Endodermal cell (in vitro differentiated cells): Measurements from ENCODE around the gene TMEM174. TPM values are rescaled to one million over a fixed set of nuclear protein-coding genes. Genes with fewer than 3 reads are reported as not detected.

Experiments used
- DNase-seq: peaks from one replicate; pipeline ENCODE4 v3.0.0-alpha.2; 2017
- H3K27ac ChIP-seq: 2 replicates; pipeline ENCODE4 v1.5.1; 2013; ENCODE audit warnings: mild to moderate bottlenecking, low read depth, low read length, moderate library complexity
- H3K27me3 ChIP-seq: 2 replicates; pipeline ENCODE4 v1.6.1; 2013; ENCODE audit warnings: mild to moderate bottlenecking, low read length, moderate library complexity; ENCODE audit not compliant: insufficient read depth, control insufficient read depth, poor library complexity, severe bottlenecking
- H3K36me3 ChIP-seq: 2 replicates; pipeline ENCODE4 v1.7.0; 2013; ENCODE audit warnings: mild to moderate bottlenecking, low read length, moderate library complexity; ENCODE audit not compliant: control insufficient read depth, insufficient read depth
- H3K4me1 ChIP-seq: one replicate; pipeline ENCODE4 v1.7.0; 2013; ENCODE audit warnings: low read length; ENCODE audit not compliant: control insufficient read depth, insufficient read depth
- H3K4me3 ChIP-seq: 2 replicates; pipeline ENCODE4 v1.5.1; 2013; ENCODE audit warnings: mild to moderate bottlenecking, low read length, moderate library complexity
- H3K9ac ChIP-seq: 2 replicates; pipeline ENCODE4 v1.6.1; 2013; ENCODE audit warnings: mild to moderate bottlenecking, low read length, moderate library complexity; ENCODE audit not compliant: poor library complexity, severe bottlenecking; ENCODE audit errors: extremely low read depth
- H3K9me3 ChIP-seq: 2 replicates; pipeline ENCODE4 v1.6.1; 2013; ENCODE audit warnings: mild to moderate bottlenecking, low read length, moderate library complexity; ENCODE audit not compliant: control insufficient read depth
- H3K27ac Mint-ChIP-seq: 2 replicates; pipeline ENCODE4 v1.8.0; 2020; ENCODE audit warnings: mixed read lengths
- H3K27me3 Mint-ChIP-seq: 2 replicates; pipeline ENCODE4 v1.8.0; 2021; ENCODE audit warnings: mild to moderate bottlenecking, mixed read lengths; ENCODE audit not compliant: insufficient read depth
- H3K36me3 Mint-ChIP-seq: 2 replicates; pipeline ENCODE4 v1.8.0; 2020; ENCODE audit warnings: low read depth, mixed read lengths
- H3K4me1 Mint-ChIP-seq: 2 replicates; pipeline ENCODE4 v1.8.0; 2020; ENCODE audit warnings: mixed read lengths
- H3K4me3 Mint-ChIP-seq: 2 replicates; pipeline ENCODE4 v1.8.0; 2020; ENCODE audit warnings: mild to moderate bottlenecking, moderate library complexity, mixed read lengths
- H3K9me3 Mint-ChIP-seq: 2 replicates; pipeline ENCODE4 v1.8.0; 2020; ENCODE audit warnings: mild to moderate bottlenecking, mixed read lengths
- WGBS, 2 experiments: methylation state at CpG; one replicate each; pipeline versions ENCODE4 v1.1.5 to v1.1.7; 2013; ENCODE audit warnings: missing lambda C conversion rate in 2 of 2, mixed read lengths in 1 of 2; ENCODE audit not compliant: insufficient coverage in 1 of 2, insufficient read length in 1 of 2; 5-methylcytosine and 5-hydroxymethylcytosine counted together
- total RNA-seq, 2 donors: library from RNA; stranded (reverse); fragmentation: NEBNext Ultra II Directional in 1 of 2; extraction: Animal tissue kit (Norgen Biotek cat#: 25700) in 1 of 2; gene quantifications; 2 replicates in 1 of 2; 3 replicates in 1 of 2; pipeline ENCODE4 v1.2.1, GENCODE V29; 2021
- TF ChIP-seq, protein P1 (sequence below): fragments of 200-600 bp; sonication (generic); conservative IDR thresholded peaks from 2 replicates; pipeline ENCODE4 v1.5.0; 2021; ENCODE audit warnings: antibody characterized with exemption, mild to moderate bottlenecking

Gene TMEM174
- total RNA-seq, 2 donors from 2014 or later = not detected

DNA sequence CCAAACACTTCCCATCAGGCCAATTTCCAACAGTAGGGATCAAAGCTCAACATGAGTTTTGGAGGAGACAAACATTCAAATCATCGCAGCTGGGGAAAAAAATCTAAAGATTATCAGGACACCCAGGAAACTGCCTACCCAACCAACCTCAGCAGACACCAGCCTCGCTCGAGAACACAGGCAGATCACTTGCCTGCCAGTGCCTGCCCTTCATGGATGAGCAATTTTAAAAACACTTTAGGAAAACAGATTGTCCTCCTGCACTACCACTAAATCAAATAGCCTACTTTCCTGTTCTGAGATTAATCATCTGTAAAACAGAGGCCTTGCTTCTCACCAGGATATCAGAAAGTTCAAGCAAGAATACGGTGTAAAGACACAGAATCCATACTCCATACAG lies 14.7 kb upstream of the TMEM174 start:
- no peak for DNase-seq
- TF ChIP-seq, protein P1, sequence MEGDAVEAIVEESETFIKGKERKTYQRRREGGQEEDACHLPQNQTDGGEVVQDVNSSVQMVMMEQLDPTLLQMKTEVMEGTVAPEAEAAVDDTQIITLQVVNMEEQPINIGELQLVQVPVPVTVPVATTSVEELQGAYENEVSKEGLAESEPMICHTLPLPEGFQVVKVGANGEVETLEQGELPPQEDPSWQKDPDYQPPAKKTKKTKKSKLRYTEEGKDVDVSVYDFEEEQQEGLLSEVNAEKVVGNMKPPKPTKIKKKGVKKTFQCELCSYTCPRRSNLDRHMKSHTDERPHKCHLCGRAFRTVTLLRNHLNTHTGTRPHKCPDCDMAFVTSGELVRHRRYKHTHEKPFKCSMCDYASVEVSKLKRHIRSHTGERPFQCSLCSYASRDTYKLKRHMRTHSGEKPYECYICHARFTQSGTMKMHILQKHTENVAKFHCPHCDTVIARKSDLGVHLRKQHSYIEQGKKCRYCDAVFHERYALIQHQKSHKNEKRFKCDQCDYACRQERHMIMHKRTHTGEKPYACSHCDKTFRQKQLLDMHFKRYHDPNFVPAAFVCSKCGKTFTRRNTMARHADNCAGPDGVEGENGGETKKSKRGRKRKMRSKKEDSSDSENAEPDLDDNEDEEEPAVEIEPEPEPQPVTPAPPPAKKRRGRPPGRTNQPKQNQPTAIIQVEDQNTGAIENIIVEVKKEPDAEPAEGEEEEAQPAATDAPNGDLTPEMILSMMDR = no peak
- H3K27me3 Mint-ChIP-seq = no peaks in the 10 kb centered on the region
- H3K27ac Mint-ChIP-seq = no peak overlapping the region
- H3K27me3 ChIP-seq = no peaks in the 10 kb centered on the region
- WGBS, 2 experiments = 91 to 93% methylated on average over 3 to 4 of the region's 4 CpGs
- H3K4me1 ChIP-seq = no peaks in the 10 kb centered on the region
- no peak overlapping the region for H3K9ac ChIP-seq
- H3K4me3 Mint-ChIP-seq = no peak overlapping the region
- no peak overlapping the region for H3K27ac ChIP-seq
- H3K9me3 Mint-ChIP-seq = no peaks in the 10 kb centered on the region
- H3K4me1 Mint-ChIP-seq = no peaks in the 10 kb centered on the region
- H3K4me3 ChIP-seq = no peak overlapping the region
- no peaks in the 10 kb centered on the region for H3K36me3 ChIP-seq
- H3K9me3 ChIP-seq = no peaks in the 10 kb centered on the region
- no peaks in the 10 kb centered on the region for H3K36me3 Mint-ChIP-seq

DNA sequence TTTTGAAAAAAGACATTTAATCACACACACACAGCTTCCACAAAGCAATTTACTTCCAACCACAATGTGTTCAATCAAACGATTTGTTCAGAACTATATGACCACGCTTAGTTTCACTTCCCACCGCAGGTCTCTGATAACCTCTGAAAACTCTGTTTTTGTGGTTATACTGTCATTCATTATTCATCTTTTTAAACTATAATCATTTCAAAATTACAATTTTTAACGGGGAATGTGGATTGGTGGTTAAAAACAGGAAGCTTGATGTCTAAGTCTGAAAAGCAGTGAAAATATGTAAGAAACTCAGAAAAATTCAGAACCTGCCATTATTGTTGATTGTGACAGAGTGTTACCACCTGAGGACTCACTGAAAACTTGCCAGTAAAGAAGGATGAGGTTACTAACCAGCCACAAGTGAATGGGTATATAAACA lies 12.7 kb upstream of the TMEM174 start:
- DNase-seq = no peak
- no peaks in the 10 kb centered on the region for H3K27me3 ChIP-seq

DNA sequence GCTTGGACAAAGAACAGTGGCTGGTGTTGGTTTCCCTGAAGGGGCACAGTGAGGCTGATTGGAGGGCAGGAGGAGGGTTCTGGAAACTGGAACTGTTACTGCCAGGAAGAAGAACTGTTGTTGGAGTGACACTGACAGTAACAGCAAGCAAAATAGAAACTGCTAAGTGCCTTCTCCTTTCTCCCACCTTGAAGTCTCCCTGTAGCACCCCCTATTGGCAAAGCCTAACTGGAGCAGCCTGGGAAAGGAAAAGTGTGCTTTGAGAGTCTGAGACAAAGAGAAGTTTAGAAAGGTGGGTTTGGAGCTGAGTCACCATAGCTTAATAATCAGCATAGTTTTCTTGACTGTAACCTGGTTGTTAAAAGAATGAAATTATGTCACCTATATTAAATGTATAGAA lies 2.5 kb upstream of the TMEM174 start:
- Histone ChIP-seq H3K27ac (no peak overlapping the region), H3K9ac (no peak overlapping the region), H3K4me1 (no peaks in the 10 kb centered on the region), H3K27me3 (no peaks in the 10 kb centered on the region), H3K36me3 (no peaks in the 10 kb centered on the region), H3K4me3 (no peak overlapping the region), H3K9me3 (no peaks in the 10 kb centered on the region)
- Mint-ChIP-seq H3K4me1 (peaks cover 8% of the 10 kb centered on the region), H3K4me3 (no peak overlapping the region), H3K27me3 (no peaks in the 10 kb centered on the region), H3K36me3 (no peaks in the 10 kb centered on the region), H3K9me3 (no peaks in the 10 kb centered on the region), H3K27ac (no peak overlapping the region)
- DNase-seq = peak; percentile 90
- TF ChIP-seq, protein P1 = peak; percentile 91

More for the DNA sequence above, 12.7 kb upstream of the TMEM174 start:
- no peak overlapping the region for H3K27ac Mint-ChIP-seq
- Histone ChIP-seq H3K36me3 (no peaks in the 10 kb centered on the region), H3K9me3 (no peaks in the 10 kb centered on the region), H3K4me3 (no peak overlapping the region), H3K27ac (no peak overlapping the region), H3K9ac (no peak overlapping the region), H3K4me1 (no peaks in the 10 kb centered on the region)
- TF ChIP-seq, protein P1 = no peak
- WGBS, 2 experiments = 75 to 95% methylated on average over 4 of the region's 4 CpGs
- H3K9me3 Mint-ChIP-seq = no peaks in the 10 kb centered on the region
- no peaks in the 10 kb centered on the region for H3K36me3 Mint-ChIP-seq
- no peaks in the 10 kb centered on the region for H3K4me1 Mint-ChIP-seq
- no peak overlapping the region for H3K4me3 Mint-ChIP-seq
- H3K27me3 Mint-ChIP-seq = no peaks in the 10 kb centered on the region
